IPS-NIHi7 (cell line): ENCODE measurements around the gene RAD51B.

ENCODE experiments used
- DNase-seq: peaks from one replicate; pipeline ENCODE4 v3.0.0; 2012; ENCODE audit warnings: mixed read lengths; ENCODE audit errors: extremely low spot score

Gene RAD51B

GRCh38 chr14:68384881-68385280, 565.3 kb downstream of the RAD51B start:
- DNase-seq = no peak

GRCh38 chr14:68386446-68386845, 566.9 kb downstream of the RAD51B start:
- no peak for DNase-seq

- DNase-seq = no peak
These were observed 567.6 kb downstream of the RAD51B start for GRCh38 chr14:68386950-68387779.

DNA sequence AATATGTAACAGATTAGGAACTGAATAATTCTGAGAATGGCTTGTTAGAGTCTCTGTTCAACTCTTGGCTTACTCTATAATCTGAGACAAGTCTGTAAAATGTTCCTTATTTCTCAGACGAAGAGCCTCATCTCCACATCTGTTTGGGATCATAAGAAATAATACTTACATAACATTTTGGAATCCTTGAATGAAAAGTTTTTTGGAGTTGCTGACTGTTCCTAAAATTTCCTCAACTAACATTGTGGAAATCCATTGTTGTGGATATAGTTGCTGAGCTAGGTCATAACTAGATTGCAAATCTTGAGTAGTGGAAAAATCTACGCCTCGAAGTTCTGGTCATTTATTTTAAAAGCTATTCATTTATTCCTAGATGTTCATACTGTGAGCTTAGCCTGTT, 570.4 kb downstream of the RAD51B start:
- no peak for DNase-seq

- DNase-seq = no peak
These were observed 571.2 kb downstream of the RAD51B start for GRCh38 chr14:68390741-68391140.

DNA sequence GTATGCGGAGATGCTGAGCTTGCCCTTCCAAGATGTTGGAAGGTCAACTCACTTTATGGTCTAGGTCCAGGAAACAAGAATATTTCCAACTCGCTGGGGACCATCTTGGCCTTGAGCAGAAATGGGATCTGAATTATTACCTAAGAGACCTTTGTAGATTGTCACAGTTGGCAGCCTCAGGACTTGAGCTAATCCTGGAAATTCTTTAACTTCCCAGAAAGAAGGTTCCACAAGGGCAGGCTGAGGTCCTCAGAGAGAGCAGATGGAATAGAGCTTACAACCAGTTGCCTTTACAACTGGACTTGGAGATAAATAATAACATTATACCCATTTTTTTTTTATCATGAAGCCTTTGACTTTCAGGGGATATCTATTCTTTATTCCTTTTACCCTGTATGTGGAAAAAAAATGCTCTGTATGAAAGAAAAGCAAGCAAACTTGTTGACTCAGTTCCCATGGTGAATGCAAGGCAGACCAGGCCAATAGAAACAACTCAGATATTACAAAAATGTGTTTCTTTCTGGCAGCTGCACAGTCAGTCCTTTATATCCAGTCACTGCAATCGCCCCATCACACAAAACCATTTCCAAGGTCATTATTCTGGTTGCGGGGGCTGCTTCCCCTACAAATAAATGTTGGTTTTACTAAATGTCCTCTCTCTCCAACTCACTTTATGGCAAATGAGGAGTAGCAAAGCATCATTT, 571.9 kb downstream of the RAD51B start:
- DNase-seq = no peak

DNA sequence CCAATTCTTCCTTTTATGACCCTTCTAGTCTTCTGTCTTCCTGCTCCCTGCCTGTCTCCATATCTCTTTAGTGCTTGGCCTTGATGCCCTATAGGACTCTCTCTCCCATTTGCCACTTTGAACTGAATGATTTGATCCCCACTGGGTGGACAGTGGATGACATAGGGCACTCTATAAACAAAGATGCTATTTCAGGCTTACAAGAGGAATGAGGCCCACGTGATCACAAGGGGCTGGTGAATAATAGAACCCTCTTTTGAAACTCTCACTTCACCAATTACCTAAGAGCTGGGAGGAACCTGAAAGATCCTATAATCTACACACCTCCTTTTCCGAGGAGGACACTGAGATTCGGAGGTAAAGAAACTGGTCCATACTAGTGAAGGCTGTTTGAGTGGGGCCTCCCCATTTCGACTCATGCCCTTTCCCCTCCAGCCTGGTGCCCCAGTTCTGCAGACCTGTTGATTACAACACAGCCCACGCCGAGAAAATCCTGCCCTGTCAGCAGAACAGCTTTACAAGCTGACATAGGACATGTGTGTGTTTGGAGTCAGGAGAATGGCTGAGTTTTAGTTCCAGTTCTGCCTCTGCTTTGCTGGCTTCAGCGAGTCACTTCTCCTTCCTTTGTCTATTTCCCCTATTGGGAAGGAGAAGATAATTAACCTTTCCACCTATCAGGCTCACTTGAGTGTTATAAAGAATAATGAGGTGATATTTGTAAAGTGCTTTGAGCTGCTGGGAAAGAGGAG, 573.0 kb downstream of the RAD51B start:
- no peak for DNase-seq

DNA sequence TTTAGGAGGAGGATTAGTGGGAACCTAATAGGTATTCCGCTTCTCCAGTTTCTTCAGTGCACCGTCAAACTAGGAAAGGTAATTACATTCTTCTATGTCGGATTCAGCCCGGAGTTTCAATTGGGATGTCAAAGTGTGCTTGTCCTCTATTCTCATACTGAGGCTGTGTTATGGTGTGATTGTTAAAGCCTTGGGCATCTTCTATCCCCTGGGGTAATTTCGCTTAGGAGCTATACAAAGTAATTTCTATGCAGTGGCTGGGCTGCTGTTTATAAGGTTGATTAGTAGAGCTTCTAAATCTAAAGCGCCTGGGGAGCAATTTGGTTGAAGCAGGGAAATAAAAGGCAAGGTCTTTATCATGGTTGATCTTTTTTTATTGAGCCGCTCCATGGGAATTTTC, 573.7 kb downstream of the RAD51B start:
- DNase-seq = no peak

DNA sequence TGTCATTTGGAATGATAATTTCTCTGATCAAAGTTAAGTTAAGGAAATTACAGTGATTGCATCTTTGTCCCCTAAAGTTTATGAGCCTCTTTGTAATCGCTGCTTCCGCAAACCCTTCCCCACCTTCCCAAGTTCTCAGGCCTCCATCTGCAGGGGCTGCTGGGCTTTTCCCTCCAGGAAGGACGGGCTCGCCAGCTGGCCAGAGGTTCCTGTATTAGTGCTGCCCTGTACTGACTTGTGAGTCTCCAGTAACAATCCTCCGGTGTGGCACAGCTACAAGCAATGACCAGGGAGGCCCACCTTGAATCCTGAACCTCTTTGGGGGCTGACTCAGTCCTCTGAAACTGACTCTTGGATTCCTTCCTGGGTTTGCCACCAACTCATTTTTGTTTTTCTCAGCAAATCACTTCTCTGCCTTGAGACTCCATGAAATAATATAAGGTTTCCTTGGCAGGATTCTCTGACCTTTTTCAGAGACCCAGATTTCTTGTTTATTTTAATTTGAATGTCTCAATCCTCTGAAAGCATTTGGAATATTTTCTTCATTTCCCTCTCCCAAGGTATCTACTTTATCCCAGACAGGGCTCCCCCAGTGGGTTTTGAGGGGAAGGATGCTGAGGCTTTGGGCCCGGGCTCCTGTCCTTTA, 574.7 kb downstream of the RAD51B start:
- DNase-seq = no peak

- DNase-seq = peak; percentile 14
These were observed 575.2 kb downstream of the RAD51B start for GRCh38 chr14:68394764-68395143.

DNA sequence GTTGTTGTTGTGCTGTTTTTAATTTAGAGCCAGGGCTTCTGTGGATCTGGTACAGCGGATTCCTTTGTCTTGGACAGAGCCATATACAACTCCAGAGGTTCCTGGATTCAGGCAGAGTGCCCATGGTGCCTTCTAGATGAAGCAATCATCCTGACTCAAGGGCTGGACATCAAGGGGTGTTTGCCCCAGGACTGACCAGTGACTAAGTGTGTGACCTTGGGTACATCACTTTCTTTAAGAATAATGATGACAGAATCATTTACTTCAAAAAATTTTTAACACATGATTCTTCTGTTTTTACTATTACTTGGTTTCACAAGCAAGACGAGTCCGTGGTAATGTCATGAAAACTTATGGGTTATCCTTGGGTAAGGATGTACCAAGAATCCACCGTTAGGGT, 576.0 kb downstream of the RAD51B start:
- DNase-seq = no peak

DNA sequence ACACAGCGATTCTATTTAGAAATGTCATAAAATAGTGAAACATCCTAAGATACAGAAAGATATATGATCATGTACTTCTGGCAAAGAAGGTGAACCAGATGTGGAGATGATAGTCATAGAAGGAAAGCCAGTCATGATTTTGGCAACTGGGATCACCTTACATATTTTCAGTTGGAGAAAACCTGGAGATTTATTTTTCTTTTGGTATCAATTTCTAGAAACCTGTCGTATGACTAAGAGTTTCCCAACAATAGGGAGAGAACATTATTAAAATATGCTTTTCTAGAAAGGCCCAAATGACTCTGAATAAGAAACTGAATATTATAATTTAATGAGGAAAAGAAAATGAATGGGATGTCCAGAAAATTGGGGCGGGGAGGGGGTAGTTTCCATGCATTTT, 576.9 kb downstream of the RAD51B start:
- no peak for DNase-seq

DNA sequence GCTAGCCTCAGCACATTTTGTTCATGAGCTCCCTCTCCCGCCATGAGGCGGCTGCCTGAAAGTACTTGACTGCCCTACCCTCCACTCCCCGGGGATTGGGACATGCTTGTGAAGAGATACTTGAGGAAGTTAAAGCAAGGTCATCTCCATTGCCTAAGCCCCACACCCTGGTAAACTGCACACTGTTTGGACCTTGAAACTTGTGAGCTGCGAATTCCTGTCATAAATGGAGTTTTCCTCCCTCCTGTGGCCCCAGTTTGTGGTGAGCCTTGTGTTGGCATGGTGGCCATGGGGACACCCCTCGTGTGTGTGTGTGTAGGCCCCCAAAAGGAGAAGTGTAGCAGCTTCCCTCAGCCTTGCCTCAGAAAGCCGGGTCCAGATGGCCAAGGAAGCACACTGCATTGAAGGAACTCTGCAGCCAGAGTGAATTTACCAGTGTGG, 577.8 kb downstream of the RAD51B start:
- no peak for DNase-seq

GRCh38 chr14:68397822-68398221, 578.2 kb downstream of the RAD51B start:
- peak; percentile 43 for DNase-seq

- DNase-seq = no peak
These were observed 578.8 kb downstream of the RAD51B start for GRCh38 chr14:68398370-68398769.

DNA sequence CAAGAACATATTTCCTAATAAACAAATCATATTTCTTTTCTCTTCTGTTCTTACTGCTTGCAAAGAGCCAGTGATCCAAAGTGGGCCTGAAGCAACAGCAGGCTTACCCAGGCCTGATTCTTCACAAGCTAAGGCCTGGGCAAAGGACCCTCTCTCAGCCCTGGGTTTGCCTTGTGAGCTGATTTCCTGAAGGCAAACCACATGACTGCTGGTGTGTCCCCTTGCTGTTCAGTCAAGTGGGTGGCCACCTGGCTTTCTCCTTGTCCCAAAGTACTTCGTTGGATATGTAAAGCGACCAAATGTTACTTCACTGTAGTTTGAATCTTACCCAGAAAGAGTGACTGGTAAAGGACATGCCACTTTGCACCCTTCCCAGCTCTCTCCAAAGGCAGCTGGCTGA, 580.4 kb downstream of the RAD51B start:
- DNase-seq = no peak

DNA sequence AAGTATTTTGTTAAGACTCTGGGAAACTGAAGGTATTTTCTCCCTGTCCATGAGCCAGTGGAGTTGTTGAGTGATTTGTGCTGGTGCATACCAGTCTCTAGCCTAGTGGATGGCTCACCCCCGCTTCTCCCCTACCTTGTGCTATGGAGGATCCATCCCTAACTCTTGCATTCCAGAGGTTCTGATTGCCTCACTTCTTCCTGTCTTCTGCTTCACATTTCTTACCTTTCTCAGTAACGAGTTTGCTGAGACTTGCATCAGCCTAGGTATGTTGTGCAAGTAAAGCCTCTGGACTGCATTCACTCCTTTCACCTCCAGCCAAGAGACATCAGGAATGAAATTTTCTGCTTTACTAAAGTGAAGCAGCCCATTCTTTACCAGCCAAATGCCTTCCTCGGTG, 581.7 kb downstream of the RAD51B start:
- DNase-seq = no peak

DNA sequence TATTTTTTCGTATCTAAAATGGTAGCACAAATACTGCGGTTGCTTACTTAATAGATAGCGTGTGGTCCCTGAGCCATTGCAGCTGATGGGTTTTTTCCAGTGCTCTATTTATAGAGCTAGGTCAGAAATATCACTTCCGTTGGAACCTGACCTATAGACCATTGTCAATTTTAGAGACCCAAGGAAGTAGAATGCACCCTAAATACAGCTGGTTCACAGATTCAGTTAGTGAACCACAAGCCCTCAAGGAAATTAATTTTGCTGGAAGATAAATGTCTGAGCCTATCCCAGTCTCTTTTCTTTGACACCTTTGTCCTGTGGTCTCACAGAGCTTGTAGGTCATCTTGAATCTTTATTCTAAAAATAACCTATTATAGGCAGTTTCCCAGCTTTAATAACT, 582.3 kb downstream of the RAD51B start:
- no peak for DNase-seq

GRCh38 chr14:68402525-68403101, 583.0 kb downstream of the RAD51B start:
- DNase-seq = no peak

DNA sequence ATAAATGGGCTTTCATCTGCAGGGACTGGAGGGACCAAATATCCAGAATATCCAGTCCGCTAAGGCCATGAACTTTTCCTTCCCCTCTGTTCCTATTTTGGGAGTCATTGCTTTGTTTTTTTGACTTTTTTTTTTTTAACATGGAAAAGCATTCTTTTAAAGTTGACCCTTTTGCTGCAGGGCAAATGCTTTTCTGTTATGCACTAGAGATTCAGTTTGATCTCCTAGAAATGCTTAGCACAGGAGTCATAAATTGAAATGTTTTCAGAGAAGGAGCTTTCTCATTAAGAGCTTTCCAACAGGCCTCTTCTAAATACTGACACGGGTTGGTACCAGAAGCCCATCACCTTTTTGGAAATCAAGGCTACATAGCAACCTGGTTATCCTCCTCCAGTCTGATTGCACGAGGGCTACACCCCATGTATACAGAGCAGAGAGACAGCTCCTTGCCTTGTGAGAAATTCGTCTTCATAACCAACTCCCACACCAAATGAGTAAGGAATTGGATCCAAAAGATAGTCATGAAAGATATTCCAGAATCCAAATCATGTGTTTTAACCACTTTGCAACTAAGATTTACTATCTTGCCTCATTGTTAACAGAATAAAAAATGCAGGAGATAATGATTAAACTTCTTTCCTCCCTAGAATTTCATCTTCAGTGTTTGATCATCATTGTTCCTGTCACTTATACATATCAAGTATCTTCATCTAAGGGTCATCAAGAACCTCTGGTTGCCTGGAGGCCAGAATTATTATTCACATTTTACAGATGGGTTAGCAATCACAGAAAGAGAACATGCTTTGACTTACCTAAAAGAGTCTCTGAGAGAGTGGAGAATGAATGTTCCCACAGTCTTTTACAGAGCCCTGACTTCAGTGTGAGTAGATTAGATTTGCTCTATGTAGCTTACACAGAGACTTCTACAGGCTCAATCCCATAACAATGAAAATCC, 583.9 kb downstream of the RAD51B start:
- no peak for DNase-seq

DNA sequence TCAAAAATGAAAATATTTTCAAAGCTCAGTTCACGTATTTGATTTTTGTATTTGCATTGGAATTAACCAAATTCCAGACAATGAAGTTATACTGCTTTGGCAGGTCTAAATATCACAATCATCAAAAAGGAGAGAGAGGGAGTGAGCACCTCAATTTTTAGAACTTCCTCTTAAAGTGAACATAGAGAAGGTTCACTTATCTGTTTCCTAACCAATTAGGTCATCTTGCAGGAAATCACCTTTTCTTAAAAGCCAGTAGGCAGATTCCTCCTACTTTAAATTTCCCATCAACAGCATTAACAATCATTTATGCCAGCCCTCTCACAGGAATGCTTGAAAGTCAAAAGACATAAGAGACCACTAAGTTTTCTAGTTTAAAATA, 584.6 kb downstream of the RAD51B start:
- DNase-seq = no peak
